ENCODE data around the gene NYNRIN.
A peak's percentile ranks its signal among the peaks of the same experiment; 100 is the strongest.
"Not testable (repeated sequence)": the region's sequence is repeated elsewhere in the genome, so short reads cannot be mapped to it uniquely, and the experiment has no call there.

NYNRIN gene

GRCh38 chr14:24434676-24435075 is 35.9 kb downstream of the NYNRIN start:
- DNase-seq: no peak

GRCh38 chr14:24435192-24435810 is 36.5 kb downstream of the NYNRIN start:
- DNase-seq: no peak

GRCh38 chr14:24435998-24436354 is 37.2 kb downstream of the NYNRIN start:
- no peak for DNase-seq

- peak; percentile 26 to 70 for DNase-seq
Observed at GRCh38 chr14:24436355-24437019, 37.7 kb downstream of the NYNRIN start.

GRCh38 chr14:24437020-24437735 is 38.4 kb downstream of the NYNRIN start:
- DNase-seq: no peak

GRCh38 chr14:24437736-24438067 is 38.9 kb downstream of the NYNRIN start:
- DNase-seq: no peak

GRCh38 chr14:24438223-24439097 is 39.7 kb downstream of the NYNRIN start:
- no peak for DNase-seq

- DNase-seq: no peak
Observed at GRCh38 chr14:24439257-24439656, 40.5 kb downstream of the NYNRIN start.

- no peak for DNase-seq
Observed at GRCh38 chr14:24439830-24440605, 41.2 kb downstream of the NYNRIN start.

- no peak for DNase-seq
Observed at GRCh38 chr14:24440606-24441399, 42.0 kb downstream of the NYNRIN start.

- no peak for DNase-seq
Observed at GRCh38 chr14:24441485-24441884, 42.7 kb downstream of the NYNRIN start.

- DNase-seq: peak in 1 of 2 experiments; percentile 74
Observed at GRCh38 chr14:24441904-24442239, 43.1 kb downstream of the NYNRIN start.

GRCh38 chr14:24442240-24443052 is 43.6 kb downstream of the NYNRIN start, which contains the start of gene SDR39U1:
Gene SDR39U1 (minus strand): TSS chr14:24442776. CDS start chr14:24442769, 7 bp downstream.
- peak; percentile 96 to 98 for DNase-seq

- DNase-seq: peak in 1 of 2 experiments; percentile 28
Observed at GRCh38 chr14:24443053-24443665, 44.4 kb downstream of the NYNRIN start.

- DNase-seq: not testable (repeated sequence)
Observed at GRCh38 chr14:24450828-24451227, 52.0 kb downstream of the NYNRIN start.

- no peak for DNase-seq
Observed at GRCh38 chr14:24456980-24457379, 58.2 kb downstream of the NYNRIN start.

GRCh38 chr14:24458736-24459135 is 59.9 kb downstream of the NYNRIN start:
- DNase-seq: no peak

GRCh38 chr14:24459331-24459730 is 60.5 kb downstream of the NYNRIN start:
- no peak for DNase-seq

- DNase-seq: no peak
Observed at GRCh38 chr14:24461336-24461735, 62.5 kb downstream of the NYNRIN start.

Data from SW 1271 (cell line).